Vagina (tissue), 2 donors: Measurements from ENCODE around the gene CTSE. TPM values are rescaled to one million over a fixed set of nuclear protein-coding genes. Genes with fewer than 3 reads are reported as not detected.

Experiments used
- DNase-seq, 2 donors: peaks; one replicate each; pipeline ENCODE4 v3.0.0-alpha.2; 2017; ENCODE audit errors: extremely low spot score in 2 of 2
- H3K27ac ChIP-seq: fragments of 200-600 bp; sonication (generic); one replicate; pipeline ENCODE4 v1.5.1; 2019
- H3K27me3 ChIP-seq: fragments of 200-600 bp; sonication (generic); one replicate; pipeline ENCODE4 v1.5.1; 2019
- H3K36me3 ChIP-seq, 2 donors: fragments of 200-600 bp; sonication (generic); one replicate each; pipeline ENCODE4 v1.5.1; 2017 to 2019
- H3K4me1 ChIP-seq: fragments of 200-600 bp; sonication (generic); one replicate; pipeline ENCODE4 v1.5.1; 2019
- H3K4me3 ChIP-seq, 2 donors: fragments of 200-600 bp; sonication (generic); 1 replicate in 1 of 2; 2 replicates in 1 of 2; pipeline ENCODE4 v1.5.1; 2016 to 2019
- H3K9me3 ChIP-seq: fragments of 200-600 bp; sonication (generic); one replicate; pipeline ENCODE4 v1.5.1; 2019
- CTCF ChIP-seq, 3 experiments: fragments of 450-650 bp in 2 of 3; fragments of 200-600 bp in 1 of 3; sonication (generic) in 1 of 3; IDR thresholded peaks; one replicate each; pipeline ENCODE4 v1.5.1; 2017 to 2019; ENCODE audit warnings: antibody characterized with exemption in 3 of 3, mild to moderate bottlenecking in 2 of 3, moderate library complexity in 2 of 3
- POLR2A ChIP-seq, 2 donors: fragments of 450-650 bp; IDR thresholded peaks; one replicate each; pipeline ENCODE4 v1.6.1; 2017; ENCODE audit warnings: antibody characterized with exemption in 2 of 2, mild to moderate bottlenecking in 2 of 2, moderate library complexity in 2 of 2
- POLR2AphosphoS5 ChIP-seq, 2 donors: sonication (generic); formaldehyde crosslinking; IDR thresholded peaks; one replicate each; pipeline ENCODE4 v1.9.0; 2017; ENCODE audit warnings: antibody characterized with exemption in 2 of 2, mild to moderate bottlenecking in 2 of 2, low read depth in 1 of 2; ENCODE audit not compliant: insufficient read depth in 1 of 2
- intact Hi-C: fragments of 100-400 bp; cut with DNase I; formaldehyde crosslinking; loops from one replicate; pipeline ENCODE4 v1.15.1; 2023
- total RNA-seq: library from RNA; depleted of rRNA; stranded (reverse); fragments of >200 nt; gene quantifications from one replicate; pipeline ENCODE4 v1.2.3, GENCODE V29; 2016

CTSE gene
- total RNA-seq, 1 donor from 2014 or later: not detected

- H3K4me1 ChIP-seq: peaks cover 8% of the 10 kb centered on the region
- H3K4me3 ChIP-seq: no peak overlapping the region
- H3K36me3 ChIP-seq: no peaks in the 10 kb centered on the region
- no peaks in the 10 kb centered on the region for H3K27me3 ChIP-seq
- TF ChIP-seq POLR2A (IDR thresholded peaks at IDR 0.05) (no peak), CTCF (IDR thresholded peaks at IDR 0.05) (no peak), POLR2AphosphoS5 (IDR thresholded peaks at IDR 0.05; ENCODE audit: insufficient read depth in 1 of 2, low read depth in 1 of 2) (no peak)
- no peak for DNase-seq
- intact Hi-C loops: loop anchor here (10.0 kb wide), 1 partner anchor 176 kb away; no protein-coding TSS in a partner anchor
- no peaks in the 10 kb centered on the region for H3K9me3 ChIP-seq
- no peak overlapping the region for H3K27ac ChIP-seq
Measured at GRCh38 chr1:205971082-205971481, 52.6 kb downstream of the CTSE start.

- Histone ChIP-seq H3K27ac (no peak overlapping the region), H3K36me3 (no peaks in the 10 kb centered on the region), H3K9me3 (no peaks in the 10 kb centered on the region), H3K4me1 (peaks cover 2% of the 10 kb centered on the region), H3K27me3 (no peaks in the 10 kb centered on the region), H3K4me3 (no peak overlapping the region)
- TF ChIP-seq POLR2A (IDR thresholded peaks at IDR 0.05) (no peak), POLR2AphosphoS5 (IDR thresholded peaks at IDR 0.05; ENCODE audit: insufficient read depth in 1 of 2, low read depth in 1 of 2) (no peak), CTCF (IDR thresholded peaks at IDR 0.05) (no peak)
- intact Hi-C loops: loop anchor here (10.0 kb wide), 1 partner anchor 176 kb away; no protein-coding TSS in a partner anchor
- DNase-seq: no peak
Measured at GRCh38 chr1:205970486-205970885, 53.2 kb downstream of the CTSE start.

GRCh38 chr1:205969229-205969628 lies 54.5 kb downstream of the CTSE start:
- Histone ChIP-seq H3K4me3 (no peak overlapping the region), H3K4me1 (no peaks in the 10 kb centered on the region), H3K9me3 (no peaks in the 10 kb centered on the region), H3K36me3 (no peaks in the 10 kb centered on the region), H3K27ac (no peak overlapping the region), H3K27me3 (no peaks in the 10 kb centered on the region)
- intact Hi-C loops: no loop called here
- TF ChIP-seq POLR2AphosphoS5 (IDR thresholded peaks at IDR 0.05; ENCODE audit: insufficient read depth in 1 of 2, low read depth in 1 of 2): no peak
- no peak for DNase-seq

- Histone ChIP-seq H3K36me3 (no peaks in the 10 kb centered on the region), H3K4me1 (no peaks in the 10 kb centered on the region), H3K4me3 (no peak overlapping the region), H3K27ac (no peak overlapping the region), H3K27me3 (no peaks in the 10 kb centered on the region), H3K9me3 (no peaks in the 10 kb centered on the region)
- TF ChIP-seq POLR2A (IDR thresholded peaks at IDR 0.05): no peak
- TF ChIP-seq POLR2AphosphoS5 (IDR thresholded peaks at IDR 0.05; ENCODE audit: insufficient read depth in 1 of 2, low read depth in 1 of 2): no peak
- no peak for TF ChIP-seq CTCF (IDR thresholded peaks at IDR 0.05)
- intact Hi-C loops: no loop called here
- DNase-seq: no peak
Measured at GRCh38 chr1:205967554-205968335, 56.0 kb downstream of the CTSE start.

GRCh38 chr1:205965036-205965884 lies 58.4 kb downstream of the CTSE start:
- Histone ChIP-seq H3K27ac (no peak overlapping the region), H3K4me3 (no peak overlapping the region), H3K9me3 (no peaks in the 10 kb centered on the region), H3K36me3 (no peaks in the 10 kb centered on the region), H3K4me1 (peaks cover 6% of the 10 kb centered on the region), H3K27me3 (no peaks in the 10 kb centered on the region)
- no peak for DNase-seq
- TF ChIP-seq POLR2A (IDR thresholded peaks at IDR 0.05) (no peak), POLR2AphosphoS5 (IDR thresholded peaks at IDR 0.05; ENCODE audit: insufficient read depth in 1 of 2, low read depth in 1 of 2) (no peak), CTCF (IDR thresholded peaks at IDR 0.05) (no peak)
- intact Hi-C loops: no loop called here
